Measurements from ENCODE around the gene FBXO34.
"Not testable (repeated sequence)": the region's sequence is repeated elsewhere in the genome, so short reads cannot be mapped to it uniquely, and the experiment has no call there.

FBXO34 gene

GRCh38 chr14:55309761-55310365 is 38.6 kb downstream of the FBXO34 start:
- DNase-seq (ENCODE audit: low spot score): peak; percentile 5

DNA sequence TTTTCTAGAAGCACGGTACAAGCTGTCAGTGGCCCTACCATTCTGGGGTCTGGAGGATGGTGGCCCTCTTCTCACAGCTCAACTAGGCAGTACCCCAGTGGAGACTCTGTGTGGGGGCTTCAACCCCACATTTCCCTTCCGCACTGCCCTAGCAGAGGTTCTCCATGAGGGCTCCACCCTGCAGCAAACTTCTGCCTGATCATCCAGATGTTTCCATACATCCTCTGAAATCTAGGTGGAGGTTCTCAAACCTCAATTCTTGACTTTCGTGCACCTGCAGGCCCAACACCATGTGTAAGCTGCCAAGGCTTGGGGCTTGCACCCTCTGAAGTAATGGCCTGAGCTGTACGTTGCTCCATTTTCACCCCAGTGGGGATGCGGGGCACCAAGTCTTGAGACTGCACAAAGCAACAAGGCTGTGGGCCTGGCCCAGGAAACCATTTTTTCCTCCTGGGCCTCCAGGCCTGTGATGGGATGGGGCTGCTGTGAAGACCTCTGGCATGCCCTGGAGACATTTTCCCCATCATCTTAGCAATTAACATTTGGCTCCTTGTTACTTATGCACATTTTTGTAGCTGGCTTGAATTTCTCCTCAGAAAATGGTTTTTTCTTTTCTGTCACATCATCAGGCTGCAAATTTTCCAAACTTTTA is 41.3 kb downstream of the FBXO34 start:
- not testable (repeated sequence) for DNase-seq (ENCODE audit: low spot score)

DNA sequence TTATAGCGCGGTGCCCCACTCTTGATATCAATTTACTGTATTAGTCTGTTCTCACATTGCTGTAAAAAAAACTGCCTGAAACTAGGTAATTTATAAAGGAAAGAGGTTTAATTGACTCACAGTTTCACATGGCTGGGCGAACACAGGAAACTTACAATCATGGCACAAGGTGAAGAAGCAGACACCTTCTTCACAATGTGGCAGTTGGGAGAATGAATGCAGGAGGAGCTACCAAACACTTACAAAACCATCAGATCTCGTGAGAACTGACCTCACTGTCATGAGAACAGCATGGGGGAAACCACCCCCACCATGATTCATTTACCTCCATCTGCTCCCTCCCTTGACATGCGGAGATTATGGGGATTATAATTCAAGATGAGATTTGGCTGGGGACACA is 42.3 kb downstream of the FBXO34 start:
- DNase-seq (ENCODE audit: low spot score): no peak

- DNase-seq (ENCODE audit: low spot score): no peak
Measured at GRCh38 chr14:55314449-55314848, 43.2 kb downstream of the FBXO34 start.

DNA sequence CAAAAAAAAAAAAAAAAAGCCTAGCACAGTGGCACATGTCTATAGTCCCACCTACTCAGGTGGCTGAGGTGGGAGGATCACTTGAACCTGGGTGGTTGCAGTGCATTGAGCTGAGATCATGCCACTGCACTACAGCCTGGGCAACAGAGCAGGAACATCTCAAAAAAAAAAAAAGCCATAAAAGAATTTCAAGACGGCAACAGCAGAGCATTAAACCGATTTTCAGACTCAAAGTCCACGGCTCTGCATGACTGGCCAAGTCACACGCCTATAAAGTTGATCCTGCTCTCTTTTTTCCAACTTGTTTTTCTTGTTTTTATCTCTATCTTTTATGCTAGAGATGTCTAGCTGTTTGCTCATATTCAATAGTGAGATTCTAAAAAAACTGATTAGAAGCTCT is 45.3 kb downstream of the FBXO34 start:
- DNase-seq (ENCODE audit: low spot score): no peak

GRCh38 chr14:55317542-55318306 is 46.5 kb downstream of the FBXO34 start:
- DNase-seq (ENCODE audit: low spot score): no peak

- DNase-seq (ENCODE audit: low spot score): no peak
Measured at GRCh38 chr14:55318694-55319093, 47.5 kb downstream of the FBXO34 start.

DNA sequence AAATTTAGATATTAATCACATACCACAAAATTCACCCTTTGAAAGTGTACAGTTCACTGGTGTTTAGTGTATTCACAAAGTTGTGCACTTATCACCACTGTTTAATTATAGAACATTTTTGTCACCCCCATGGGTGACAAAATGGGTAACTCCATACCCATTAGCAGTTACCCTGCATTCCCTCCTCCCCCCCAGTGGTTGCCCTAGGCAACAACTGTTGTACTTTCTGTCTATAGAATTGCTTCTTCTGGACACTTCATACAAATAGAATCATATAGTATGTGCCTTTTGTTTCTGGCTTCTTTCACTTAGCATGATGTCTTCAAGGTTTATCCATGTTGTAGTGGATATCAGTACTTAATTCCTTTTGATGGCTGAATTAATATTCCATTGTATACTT is 52.7 kb downstream of the FBXO34 start:
- no peak for DNase-seq (ENCODE audit: low spot score)

- no peak for DNase-seq (ENCODE audit: low spot score)
Measured at GRCh38 chr14:55324812-55325211, 53.6 kb downstream of the FBXO34 start.

DNA sequence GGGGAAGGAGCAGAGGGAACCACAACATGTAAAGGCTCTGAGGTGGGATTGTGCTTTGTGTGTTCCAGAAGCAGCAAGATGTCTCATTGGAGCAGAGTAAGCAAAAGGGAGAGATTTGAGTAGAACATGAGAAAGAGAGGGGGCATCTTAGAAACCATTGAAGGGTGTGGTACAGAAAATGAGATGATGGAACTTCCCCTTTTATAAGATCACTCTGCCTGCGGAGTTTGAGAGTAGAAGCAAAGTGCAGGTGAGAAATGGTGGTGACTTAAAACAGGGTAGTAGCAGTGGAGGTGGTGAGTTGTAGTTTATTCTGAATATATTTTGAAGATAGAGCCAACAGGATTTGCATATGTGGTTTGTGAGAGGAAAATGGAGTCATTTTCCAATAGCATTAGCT is 56.0 kb downstream of the FBXO34 start:
- DNase-seq (ENCODE audit: low spot score): no peak

DNA sequence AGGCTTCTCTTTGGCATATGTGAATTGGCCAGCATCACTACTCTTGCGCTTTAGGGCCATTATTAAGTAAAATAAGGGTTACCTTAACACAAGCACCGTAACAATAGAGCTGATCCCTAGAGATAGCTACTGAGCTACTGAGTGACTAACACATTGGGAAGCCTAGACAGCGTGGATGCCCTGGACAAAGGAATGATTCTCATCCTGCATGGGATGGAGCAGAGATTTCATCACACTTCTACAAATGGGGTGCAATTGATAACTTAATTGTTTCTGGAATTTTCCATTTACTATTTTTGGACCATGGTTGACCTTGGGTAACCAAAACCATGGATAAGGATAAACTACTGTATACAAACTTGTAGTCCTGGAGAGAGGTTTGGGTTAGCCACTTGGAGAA is 57.1 kb downstream of the FBXO34 start:
- DNase-seq (ENCODE audit: low spot score): no peak

DNA sequence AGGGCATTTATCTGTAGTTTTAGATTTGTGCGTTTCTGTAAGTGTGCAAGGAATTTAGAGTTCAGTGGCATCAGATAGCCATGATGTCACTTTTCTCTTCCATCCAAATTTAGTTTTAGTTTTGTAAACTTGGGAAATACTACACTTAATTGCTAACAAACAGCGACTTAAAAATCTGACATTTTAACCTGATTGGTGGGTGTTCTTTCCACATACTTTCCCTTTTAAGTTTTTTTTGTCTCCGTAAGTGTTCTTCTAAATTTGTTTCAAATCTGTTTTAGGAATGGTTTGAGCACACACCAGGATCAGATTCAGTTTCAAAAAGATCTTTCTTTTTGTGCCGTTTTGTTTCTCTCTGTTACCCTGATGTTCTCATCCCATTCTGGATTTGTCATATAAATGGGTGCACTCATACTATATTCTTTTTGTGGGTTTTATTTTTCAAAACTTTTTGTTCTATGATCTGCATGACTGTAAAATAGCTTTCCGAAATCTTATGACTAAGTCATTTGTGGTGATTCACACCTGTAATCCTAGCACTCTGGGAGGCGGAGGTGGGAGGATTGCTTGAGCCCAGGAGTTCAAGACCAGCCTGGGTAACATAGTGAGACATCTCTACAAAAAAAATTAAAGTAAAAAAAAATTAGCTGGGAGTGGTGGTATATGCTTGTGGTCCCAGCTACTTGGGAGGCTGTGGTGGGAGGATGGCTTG is 58.9 kb downstream of the FBXO34 start:
- no peak for DNase-seq (ENCODE audit: low spot score)

- DNase-seq (ENCODE audit: low spot score): peak; percentile 87
Measured at GRCh38 chr14:55332654-55333570, 61.7 kb downstream of the FBXO34 start.

GRCh38 chr14:55333711-55334485 is 62.7 kb downstream of the FBXO34 start:
- DNase-seq (ENCODE audit: low spot score): peak; percentile 75

- DNase-seq (ENCODE audit: low spot score): no peak
Measured at GRCh38 chr14:55336162-55336561, 64.9 kb downstream of the FBXO34 start.

DNA sequence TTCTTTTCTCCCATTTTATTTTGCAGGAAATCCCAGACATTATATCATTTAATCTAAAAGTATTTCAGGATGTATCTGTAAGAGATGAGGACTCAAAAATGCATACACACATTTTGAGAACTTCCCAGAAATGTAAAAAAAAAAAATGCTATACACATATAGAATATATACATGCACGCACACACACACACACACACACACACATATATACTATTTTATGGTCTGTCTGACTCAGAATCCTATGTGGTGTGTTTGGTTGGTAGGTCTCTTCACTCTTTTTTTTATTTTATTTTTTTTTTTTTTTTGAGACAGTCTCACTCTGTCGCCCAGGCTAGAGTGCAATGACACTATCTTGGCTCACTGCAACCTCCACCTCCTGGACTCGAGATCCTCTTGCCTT is 65.5 kb downstream of the FBXO34 start:
- DNase-seq (ENCODE audit: low spot score): no peak

DNA sequence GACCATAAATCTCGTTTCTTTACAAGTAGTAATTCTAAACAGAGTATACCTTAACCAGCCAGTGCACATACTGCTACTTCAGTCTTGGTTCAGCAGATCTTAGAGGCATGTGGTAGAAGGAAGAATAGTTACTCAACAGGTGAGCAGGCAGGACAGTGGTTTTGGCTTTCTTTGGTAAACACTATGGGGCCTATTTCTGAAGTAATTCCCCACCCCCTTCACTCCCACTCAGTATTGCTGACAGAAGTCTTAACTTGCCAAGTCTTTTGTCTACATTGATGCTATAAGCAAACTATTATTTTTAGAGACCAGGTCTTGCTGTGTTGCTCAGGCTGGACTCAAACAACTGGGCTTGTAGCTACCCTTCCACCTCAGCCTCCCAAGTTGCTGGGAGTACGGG is 68.5 kb downstream of the FBXO34 start:
- no peak for DNase-seq (ENCODE audit: low spot score)

- DNase-seq (ENCODE audit: low spot score): no peak
Measured at GRCh38 chr14:55340482-55340881, 69.3 kb downstream of the FBXO34 start.

DNA sequence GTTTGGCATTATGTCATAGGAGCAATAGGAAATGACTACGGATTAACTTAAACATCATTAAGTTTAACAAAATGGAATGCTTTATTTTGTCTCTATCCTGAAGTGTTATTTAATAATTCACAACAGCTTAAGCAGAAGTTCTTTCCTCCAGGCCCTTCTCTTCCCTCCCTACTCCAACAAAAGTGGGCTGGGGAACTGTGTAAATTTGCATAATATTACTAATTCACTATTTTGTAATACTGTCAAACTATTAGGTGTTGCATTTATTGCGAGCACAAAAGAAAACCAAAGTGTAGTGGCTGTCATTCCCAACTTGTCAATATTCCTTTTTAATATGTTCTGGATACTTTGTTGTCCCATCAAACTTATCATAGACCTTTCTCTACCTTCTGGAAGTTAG is 70.6 kb downstream of the FBXO34 start:
- no peak for DNase-seq (ENCODE audit: low spot score)

DNA sequence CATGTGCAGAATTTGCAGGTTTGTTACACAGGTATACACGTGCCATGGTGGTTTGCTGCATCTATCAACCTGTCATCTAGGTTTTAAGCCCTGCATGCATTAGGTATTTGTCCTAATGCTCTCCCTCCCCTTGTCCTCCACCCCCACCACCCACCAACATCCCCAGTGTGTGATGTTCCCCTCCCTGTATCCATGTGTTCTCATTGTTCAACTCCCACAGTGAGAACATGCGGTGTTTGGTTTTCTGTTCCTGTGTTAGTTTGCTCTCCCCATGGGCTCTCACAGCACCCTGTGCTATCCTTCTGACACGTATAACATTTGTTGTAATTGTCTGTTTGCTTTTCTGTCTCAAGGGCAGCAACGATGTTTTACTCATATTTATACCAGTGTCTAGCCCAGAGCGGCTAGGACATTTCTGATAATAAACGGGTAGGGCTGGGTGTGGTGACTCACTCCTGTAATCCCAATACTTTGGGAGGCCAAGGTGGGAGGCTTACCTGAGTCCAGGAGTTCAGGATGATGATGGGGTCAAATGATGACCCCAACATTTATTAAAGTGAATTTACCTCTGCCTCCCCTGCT is 73.5 kb downstream of the FBXO34 start:
- DNase-seq (ENCODE audit: low spot score): not testable (repeated sequence)

Measured in hematopoietic multipotent progenitor cell treated with erythropoietin and hydrocortisone succinate and interleukin-3 and kit ligand, for 17 days (in vitro differentiated cells).